ENCODE results near the gene KAT8. TPM values are rescaled to one million over a fixed set of nuclear protein-coding genes. Genes with fewer than 3 reads are reported as not detected.

The KAT8 gene
- total and polyA plus RNA-seq, 4 donors = 15.9 to 37.4 (median 19.6) TPM

- 87% methylated on average over 14 of the region's 14 CpGs for WGBS
- Histone ChIP-seq H3K27ac (ENCODE audit: low read depth in 1 of 2, low read length in 2 of 2) (no peak overlapping the region), H3K27me3 (ENCODE audit: control insufficient read depth in 4 of 4, insufficient read depth in 4 of 4, low read length in 3 of 4) (no peaks in the 10 kb centered on the region), H3K4me3 (ENCODE audit: low read depth in 1 of 3, low read length in 3 of 3) (no peak overlapping the region), H3K9me3 (ENCODE audit: control insufficient read depth in 4 of 4, low read length in 3 of 4) (no peaks in the 10 kb centered on the region), H3K4me1 (ENCODE audit: control insufficient read depth in 4 of 4, insufficient read depth in 4 of 4, low read length in 3 of 4) (no peaks in the 10 kb centered on the region), H3K9ac (ENCODE audit: low read depth in 1 of 2, low read length in 2 of 2) (no peak overlapping the region), H3K36me3 (ENCODE audit: control insufficient read depth in 4 of 4, insufficient read depth in 3 of 4, low read depth in 1 of 4, low read length in 3 of 4) (peaks cover 5 to 64% (median 28%) of the 10 kb centered on the region in 4 donors)
- TF ChIP-seq YY1 (IDR thresholded peaks at IDR 0.05) = no peak
- TF ChIP-seq, protein P1, sequence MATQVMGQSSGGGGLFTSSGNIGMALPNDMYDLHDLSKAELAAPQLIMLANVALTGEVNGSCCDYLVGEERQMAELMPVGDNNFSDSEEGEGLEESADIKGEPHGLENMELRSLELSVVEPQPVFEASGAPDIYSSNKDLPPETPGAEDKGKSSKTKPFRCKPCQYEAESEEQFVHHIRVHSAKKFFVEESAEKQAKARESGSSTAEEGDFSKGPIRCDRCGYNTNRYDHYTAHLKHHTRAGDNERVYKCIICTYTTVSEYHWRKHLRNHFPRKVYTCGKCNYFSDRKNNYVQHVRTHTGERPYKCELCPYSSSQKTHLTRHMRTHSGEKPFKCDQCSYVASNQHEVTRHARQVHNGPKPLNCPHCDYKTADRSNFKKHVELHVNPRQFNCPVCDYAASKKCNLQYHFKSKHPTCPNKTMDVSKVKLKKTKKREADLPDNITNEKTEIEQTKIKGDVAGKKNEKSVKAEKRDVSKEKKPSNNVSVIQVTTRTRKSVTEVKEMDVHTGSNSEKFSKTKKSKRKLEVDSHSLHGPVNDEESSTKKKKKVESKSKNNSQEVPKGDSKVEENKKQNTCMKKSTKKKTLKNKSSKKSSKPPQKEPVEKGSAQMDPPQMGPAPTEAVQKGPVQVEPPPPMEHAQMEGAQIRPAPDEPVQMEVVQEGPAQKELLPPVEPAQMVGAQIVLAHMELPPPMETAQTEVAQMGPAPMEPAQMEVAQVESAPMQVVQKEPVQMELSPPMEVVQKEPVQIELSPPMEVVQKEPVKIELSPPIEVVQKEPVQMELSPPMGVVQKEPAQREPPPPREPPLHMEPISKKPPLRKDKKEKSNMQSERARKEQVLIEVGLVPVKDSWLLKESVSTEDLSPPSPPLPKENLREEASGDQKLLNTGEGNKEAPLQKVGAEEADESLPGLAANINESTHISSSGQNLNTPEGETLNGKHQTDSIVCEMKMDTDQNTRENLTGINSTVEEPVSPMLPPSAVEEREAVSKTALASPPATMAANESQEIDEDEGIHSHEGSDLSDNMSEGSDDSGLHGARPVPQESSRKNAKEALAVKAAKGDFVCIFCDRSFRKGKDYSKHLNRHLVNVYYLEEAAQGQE (IDR thresholded peaks at IDR 0.05) = no peak
- TF ChIP-seq ZBTB33 (IDR thresholded peaks at IDR 0.05) = no peak
- no peak for DNase-seq (ENCODE audit: low spot score)
These were observed 35.0 kb upstream of the KAT8 start for GRCh38 chr16:31082368-31083045.

DNA sequence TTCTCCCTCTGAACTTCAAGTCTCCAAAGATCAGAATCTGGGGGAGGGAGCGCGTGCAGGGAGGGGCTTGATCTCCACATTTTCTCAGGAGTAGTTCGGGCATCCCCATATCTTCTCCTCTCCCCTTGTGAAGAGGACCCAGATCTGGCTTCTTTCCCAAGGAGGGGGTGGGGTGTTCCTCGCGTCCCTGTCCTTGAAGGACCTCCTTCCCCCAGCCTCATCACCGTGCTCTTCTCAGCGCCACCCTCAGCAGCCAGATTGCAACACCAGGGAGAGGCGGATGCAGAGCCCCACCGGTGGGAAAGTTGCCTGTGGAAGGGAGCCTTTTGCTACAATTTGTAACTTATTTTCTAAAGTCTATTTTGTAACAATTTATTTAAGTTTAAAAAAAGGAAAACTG is 34.4 kb upstream of the KAT8 start:
- no peaks in the 10 kb centered on the region for H3K27me3 ChIP-seq (ENCODE audit: control insufficient read depth in 4 of 4, insufficient read depth in 4 of 4, low read length in 3 of 4)
- H3K9ac ChIP-seq (ENCODE audit: low read depth in 1 of 2, low read length in 2 of 2) = no peak overlapping the region
- no peaks in the 10 kb centered on the region for H3K4me1 ChIP-seq (ENCODE audit: control insufficient read depth in 4 of 4, insufficient read depth in 4 of 4, low read length in 3 of 4)

More for the DNA sequence above, 34.4 kb upstream of the KAT8 start:
- 74% methylated on average over 9 of the region's 9 CpGs for WGBS
- Histone ChIP-seq H3K36me3 (ENCODE audit: control insufficient read depth in 4 of 4, insufficient read depth in 3 of 4, low read depth in 1 of 4, low read length in 3 of 4) (peaks cover 5 to 59% (median 26%) of the 10 kb centered on the region in 4 donors), H3K27ac (ENCODE audit: low read depth in 1 of 2, low read length in 2 of 2) (no peak overlapping the region), H3K4me3 (ENCODE audit: low read depth in 1 of 3, low read length in 3 of 3) (no peak overlapping the region), H3K9me3 (ENCODE audit: control insufficient read depth in 4 of 4, low read length in 3 of 4) (no peaks in the 10 kb centered on the region)
- no peak for TF ChIP-seq FOXA1 (IDR thresholded peaks at IDR 0.05)
- TF ChIP-seq, protein P2, sequence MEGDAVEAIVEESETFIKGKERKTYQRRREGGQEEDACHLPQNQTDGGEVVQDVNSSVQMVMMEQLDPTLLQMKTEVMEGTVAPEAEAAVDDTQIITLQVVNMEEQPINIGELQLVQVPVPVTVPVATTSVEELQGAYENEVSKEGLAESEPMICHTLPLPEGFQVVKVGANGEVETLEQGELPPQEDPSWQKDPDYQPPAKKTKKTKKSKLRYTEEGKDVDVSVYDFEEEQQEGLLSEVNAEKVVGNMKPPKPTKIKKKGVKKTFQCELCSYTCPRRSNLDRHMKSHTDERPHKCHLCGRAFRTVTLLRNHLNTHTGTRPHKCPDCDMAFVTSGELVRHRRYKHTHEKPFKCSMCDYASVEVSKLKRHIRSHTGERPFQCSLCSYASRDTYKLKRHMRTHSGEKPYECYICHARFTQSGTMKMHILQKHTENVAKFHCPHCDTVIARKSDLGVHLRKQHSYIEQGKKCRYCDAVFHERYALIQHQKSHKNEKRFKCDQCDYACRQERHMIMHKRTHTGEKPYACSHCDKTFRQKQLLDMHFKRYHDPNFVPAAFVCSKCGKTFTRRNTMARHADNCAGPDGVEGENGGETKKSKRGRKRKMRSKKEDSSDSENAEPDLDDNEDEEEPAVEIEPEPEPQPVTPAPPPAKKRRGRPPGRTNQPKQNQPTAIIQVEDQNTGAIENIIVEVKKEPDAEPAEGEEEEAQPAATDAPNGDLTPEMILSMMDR (IDR thresholded peaks at IDR 0.05; ENCODE audit: low read depth, low read length, missing input control) = no peak
- TF ChIP-seq TAF1 (conservative IDR thresholded peaks at IDR 0.05) = no peak
- TF ChIP-seq YY1 (IDR thresholded peaks at IDR 0.05) = no peak
- no peak for TF ChIP-seq ZBTB33 (IDR thresholded peaks at IDR 0.05)
- no peak for TF ChIP-seq RXRA (IDR thresholded peaks at IDR 0.05)
- TF ChIP-seq GABPA (IDR thresholded peaks at IDR 0.05 in 1 of 2, conservative IDR thresholded peaks at IDR 0.05 in 1 of 2) = no peak
- TF ChIP-seq MAX (IDR thresholded peaks at IDR 0.05) = no peak
- TF ChIP-seq HNF4A (conservative IDR thresholded peaks at IDR 0.05) = no peak
- TF ChIP-seq, protein P3, sequence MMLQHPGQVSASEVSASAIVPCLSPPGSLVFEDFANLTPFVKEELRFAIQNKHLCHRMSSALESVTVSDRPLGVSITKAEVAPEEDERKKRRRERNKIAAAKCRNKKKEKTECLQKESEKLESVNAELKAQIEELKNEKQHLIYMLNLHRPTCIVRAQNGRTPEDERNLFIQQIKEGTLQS (IDR thresholded peaks at IDR 0.05) = no peak
- TF ChIP-seq, protein P1 (IDR thresholded peaks at IDR 0.05) = no peak
- no peak for TF ChIP-seq EGR1 (IDR thresholded peaks at IDR 0.05; ENCODE audit: low read depth in 2 of 2)
- no peak for TF ChIP-seq SP1 (IDR thresholded peaks at IDR 0.05)
- TF ChIP-seq JUND (IDR thresholded peaks at IDR 0.05) = no peak
- TF ChIP-seq NR2F2 (IDR thresholded peaks at IDR 0.05) = no peak
- TF ChIP-seq FOXA2 (IDR thresholded peaks at IDR 0.05) = no peak
- no peak for TF ChIP-seq RAD21 (IDR thresholded peaks at IDR 0.05)
- TF ChIP-seq HNF4G (IDR thresholded peaks at IDR 0.05) = no peak
- no peak for DNase-seq (ENCODE audit: low spot score)
